HEK293 (cell line): ENCODE data around the gene TRAPPC6A.

Experiments
- CTCF ChIA-PET: fragments of 350-600 bp; formaldehyde crosslinking; extraction: SDS; loops from one replicate; lab custom pipeline; 2021; ENCODE audit warnings: antibody characterized with exemption; lab: Yijun Ruan, JAX
- POLR2A ChIA-PET: fragments of 300-600 bp; formaldehyde crosslinking; extraction: SDS; loops from one replicate; lab custom pipeline; 2020; ENCODE audit warnings: antibody characterized with exemption, inconsistent platforms; lab: Yijun Ruan, JAX
- H3K27ac ChIP-seq: fragments of 200-500 bp; sonication (Bioruptor generic); 2 replicates; pipeline ENCODE4 v1.5.1; 2014; ENCODE audit warnings: low read depth, low read length, control low read depth, inconsistent platforms; ENCODE audit errors: extremely low read depth
- H3K36me3 ChIP-seq, 2 experiments: fragments of 200-500 bp in 1 of 2; sonication (Bioruptor generic) in 1 of 2; 1 replicate in 1 of 2; 2 replicates in 1 of 2; pipeline ENCODE4 v1.5.1; 2014 to 2017; ENCODE audit warnings: inconsistent platforms in 2 of 2, low read length in 2 of 2; ENCODE audit not compliant: control insufficient read depth in 2 of 2, insufficient read depth in 1 of 2
- H3K4me1 ChIP-seq: fragments of 200-500 bp; sonication (Bioruptor generic); 2 replicates; pipeline ENCODE4 v1.5.1; 2014; ENCODE audit warnings: mild to moderate bottlenecking, low read length, inconsistent platforms; ENCODE audit not compliant: control insufficient read depth, insufficient read depth
- H3K4me3 ChIP-seq: 2 replicates; pipeline ENCODE4 v1.5.1; 2011; ENCODE audit warnings: low read depth, mild to moderate bottlenecking, control low read depth, low read length, moderate library complexity
- H3K9me3 ChIP-seq: fragments of 200-500 bp; sonication (Bioruptor generic); 2 replicates; pipeline ENCODE4 v1.5.1; 2014; ENCODE audit warnings: low read depth, low read length, inconsistent platforms; ENCODE audit not compliant: control insufficient read depth, insufficient read depth
- GLIS1 ChIP-seq: fragments of 450-650 bp; formaldehyde crosslinking; IDR thresholded peaks from 2 replicates; pipeline ENCODE4 v1.5.1; 2016; ENCODE audit warnings: missing biosample characterization, missing genetic modification characterization
- MEIS1 ChIP-seq: sonication (generic); formaldehyde crosslinking; IDR thresholded peaks from 2 replicates; pipeline ENCODE4 v1.8.1; 2022; ENCODE audit warnings: missing genetic modification reagents, mild to moderate bottlenecking, borderline replicate concordance
- PBX3 ChIP-seq: sonication (generic); formaldehyde crosslinking; IDR thresholded peaks from 2 replicates; pipeline ENCODE4 v1.8.1; 2022; ENCODE audit warnings: mild to moderate bottlenecking, moderate library complexity, missing genetic modification reagents
- PRDM10 ChIP-seq: fragments of 450-650 bp; formaldehyde crosslinking; IDR thresholded peaks from 2 replicates; pipeline ENCODE4 v1.5.1; 2016; ENCODE audit warnings: missing biosample characterization, missing genetic modification characterization
- PRDM4 ChIP-seq: fragments of 450-650 bp; formaldehyde crosslinking; IDR thresholded peaks from 2 replicates; pipeline ENCODE4 v1.5.1; 2017; ENCODE audit warnings: missing biosample characterization, missing genetic modification characterization
- ZBTB17 ChIP-seq: fragments of 450-650 bp; formaldehyde crosslinking; IDR thresholded peaks from 2 replicates; pipeline ENCODE4 v1.5.1; 2016; ENCODE audit warnings: missing biosample characterization, missing genetic modification characterization
- ZNF248 ChIP-seq: fragments of 450-650 bp; formaldehyde crosslinking; IDR thresholded peaks from 2 replicates; pipeline ENCODE4 v1.5.1; 2017; ENCODE audit warnings: missing biosample characterization, missing genetic modification characterization
- ZNF335 ChIP-seq: fragments of 450-650 bp; formaldehyde crosslinking; conservative IDR thresholded peaks from 2 replicates; pipeline ENCODE4 v1.5.1; 2016; ENCODE audit warnings: missing biosample characterization, missing genetic modification characterization
- ZNF362 ChIP-seq: fragments of 450-650 bp; formaldehyde crosslinking; IDR thresholded peaks from 2 replicates; pipeline ENCODE4 v1.5.1; 2016; ENCODE audit warnings: missing biosample characterization, missing genetic modification characterization
- ZNF416 ChIP-seq: fragments of 450-650 bp; formaldehyde crosslinking; IDR thresholded peaks from 2 replicates; pipeline ENCODE4 v1.5.1; 2016; ENCODE audit warnings: missing biosample characterization, missing genetic modification characterization
- ZNF596 ChIP-seq: fragments of 450-650 bp; IDR thresholded peaks from 2 replicates; pipeline ENCODE4 v1.5.0; 2018; ENCODE audit warnings: missing biosample characterization, mild to moderate bottlenecking, missing genetic modification characterization, moderate library complexity
- ZNF792 ChIP-seq: fragments of 450-650 bp; formaldehyde crosslinking; IDR thresholded peaks from 2 replicates; pipeline ENCODE4 v1.5.1; 2016; ENCODE audit warnings: missing biosample characterization, missing genetic modification characterization

TRAPPC6A gene

GRCh38 chr19:45182758-45183157, 4.7 kb upstream of the TRAPPC6A start (continued):
- no peak for TF ChIP-seq PRDM4 (tag by site-specific recombination)
- TF ChIP-seq, all 188 proteins: peak for 3

GRCh38 chr19:45180936-45181335, 2.9 kb upstream of the TRAPPC6A start:
- POLR2A ChIA-PET, result interaction anchor here (4.2 kb wide), 1 partner anchor 89 kb away, joined by 54 read pairs; the partner anchor contains the start of gene PPP1R37
- Histone ChIP-seq H3K4me3 (no peak overlapping the region), H3K36me3 (peaks cover 8 to 9% of the 10 kb centered on the region in 2 experiments), H3K4me1 (peaks cover 8% of the 10 kb centered on the region), H3K9me3 (no peaks in the 10 kb centered on the region), H3K27ac (0 out of 2 replicates have a peak overlapping the region, but pooled peaks have one; percentile 24)
- CTCF ChIA-PET, result interaction anchor here (0.7 to 1.3 kb wide), 4 partner anchors 9 to 158 kb away, joined by 3 to 8 read pairs (median 4); partner anchors contain the start of gene PPP1R37
- no peak for TF ChIP-seq ZNF792 (tag by site-specific recombination)
- TF ChIP-seq PRDM10 (tag by site-specific recombination), result peak; percentile 64
- TF ChIP-seq ZNF416, result no peak

- CTCF ChIA-PET, result interaction anchor here (0.6 to 2.8 kb wide), 5 partner anchors 8 to 830 kb away, joined by 3 to 16 read pairs (median 4); no protein-coding TSS in a partner anchor
Observed at GRCh38 chr19:45179892-45180370, 1.9 kb upstream of the TRAPPC6A start.

More at GRCh38 chr19:45179892-45180370, 1.9 kb upstream of the TRAPPC6A start:
- H3K9me3 ChIP-seq, result no peaks in the 10 kb centered on the region
- POLR2A ChIA-PET, result interaction anchor here (1.0 to 4.2 kb wide), 3 partner anchors 88 to 225 kb away, joined by 3 to 54 read pairs (median 23); partner anchors contain the start of genes CLASRP and PPP1R37
- H3K4me3 ChIP-seq, result peak overlapping the region; percentile 71
- H3K27ac ChIP-seq, result peak overlapping the region; percentile 85; the same call in 1 of the 2 replicates
- TF ChIP-seq ZNF596 (tag by site-specific recombination), result no peak
- TF ChIP-seq PRDM10 (tag by site-specific recombination), result peak; percentile 62
- TF ChIP-seq PBX3 (CRISPR knock-in tag), result no peak
- peak; percentile 39; the same call in 1 of the 2 replicates for TF ChIP-seq ZBTB17 (tag by site-specific recombination)
- TF ChIP-seq GLIS1 (tag by site-specific recombination), result 0 out of 2 replicates have a peak, but pooled peaks have one; percentile 9
- no peak for TF ChIP-seq ZNF248 (tag by site-specific recombination)
- no peak for TF ChIP-seq MEIS1
- TF ChIP-seq ZNF362 (tag by site-specific recombination), result peak; percentile 13; the same call in 1 of the 2 replicates
- TF ChIP-seq ZNF335 (tag by site-specific recombination), result peak; percentile 38
- peaks cover 8% of the 10 kb centered on the region for H3K4me1 ChIP-seq
- H3K36me3 ChIP-seq, result peaks cover 8 to 9% of the 10 kb centered on the region in 2 experiments
